ENCODE data around the gene ANO3.

The ANO3 gene

DNA sequence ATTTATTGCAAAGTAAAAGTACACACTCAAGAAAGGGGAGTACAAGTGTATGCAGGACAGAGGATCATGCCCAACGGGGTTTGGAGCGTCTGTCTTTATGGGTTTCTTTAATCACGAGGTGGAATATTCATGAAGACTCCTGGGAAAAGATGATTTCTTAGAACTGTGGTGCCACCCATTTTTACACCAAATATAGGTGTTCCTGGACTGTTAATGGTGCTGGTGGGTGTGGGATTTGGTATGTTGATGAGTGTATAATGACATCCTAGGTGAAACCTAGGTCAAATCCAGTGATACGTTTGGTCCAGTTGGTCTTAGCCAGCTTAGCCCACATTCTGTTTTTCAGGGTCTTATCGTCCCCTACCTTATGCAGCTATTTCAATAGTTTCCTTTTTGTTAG is 21.1 kb downstream of the ANO3 start:
- no peak for DNase-seq (ENCODE audit: extremely low read depth in 1 of 2, low read depth in 1 of 2)

DNA sequence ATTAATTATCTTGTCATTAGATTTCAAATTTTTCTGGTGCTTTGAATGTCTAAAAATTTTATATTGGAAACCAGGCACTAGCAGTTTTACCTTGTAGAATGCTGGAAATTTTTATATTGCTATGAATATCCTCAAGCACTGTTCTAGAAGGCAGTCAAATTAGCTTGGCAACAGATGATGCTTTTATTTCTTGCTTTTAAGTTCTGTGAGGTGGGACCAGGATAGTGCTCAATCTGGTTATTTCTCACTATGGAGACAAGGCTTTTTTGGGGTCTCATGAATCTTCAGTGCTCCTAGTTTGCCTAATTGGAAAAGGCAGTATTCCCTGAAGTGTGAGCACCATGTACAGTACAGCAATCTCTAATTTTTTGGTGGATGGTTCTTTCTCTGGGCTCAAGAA is 27.1 kb downstream of the ANO3 start:
- DNase-seq (ENCODE audit: extremely low read depth in 1 of 2, low read depth in 1 of 2): no peak

DNA sequence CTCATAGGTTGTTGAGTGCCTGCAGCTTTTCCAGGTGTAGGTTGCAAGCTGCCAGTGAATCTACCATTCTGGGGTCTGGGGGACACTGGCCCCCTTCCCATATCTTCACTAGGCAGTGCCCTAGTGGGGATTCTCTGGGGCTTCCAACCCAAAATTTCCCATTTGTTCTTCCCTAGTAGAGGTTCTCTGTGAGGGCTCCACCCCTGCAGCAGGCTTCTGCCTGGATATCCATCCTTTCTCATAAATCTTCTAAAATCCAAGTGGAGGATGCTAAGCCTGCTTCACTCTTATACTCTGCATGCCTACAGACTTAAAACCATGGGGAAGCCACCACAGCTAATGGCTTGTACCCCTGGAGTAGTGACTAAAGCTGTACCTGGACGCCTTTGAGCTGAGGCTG is 33.4 kb downstream of the ANO3 start:
- no peak for DNase-seq (ENCODE audit: extremely low read depth in 1 of 2, low read depth in 1 of 2)

DNA sequence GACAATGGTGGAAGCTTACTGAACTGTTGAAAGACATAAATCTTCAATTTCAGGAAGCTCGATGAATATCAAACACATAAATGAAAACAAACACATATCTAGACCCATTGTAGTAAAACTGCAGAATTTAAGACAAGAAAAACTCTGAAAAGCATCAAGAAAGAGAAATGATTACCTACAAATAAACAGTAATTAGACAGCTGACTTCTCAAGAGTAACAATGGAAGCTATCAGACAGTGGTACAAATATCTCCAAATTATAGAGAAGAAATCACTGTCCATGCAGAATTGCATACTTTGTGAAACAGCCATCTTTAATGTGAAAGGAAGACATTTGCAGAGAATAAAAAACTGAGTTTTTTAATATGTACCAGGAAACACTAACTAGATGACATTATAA is 45.7 kb downstream of the ANO3 start:
- no peak for DNase-seq (ENCODE audit: extremely low read depth in 1 of 2, low read depth in 1 of 2)

DNA sequence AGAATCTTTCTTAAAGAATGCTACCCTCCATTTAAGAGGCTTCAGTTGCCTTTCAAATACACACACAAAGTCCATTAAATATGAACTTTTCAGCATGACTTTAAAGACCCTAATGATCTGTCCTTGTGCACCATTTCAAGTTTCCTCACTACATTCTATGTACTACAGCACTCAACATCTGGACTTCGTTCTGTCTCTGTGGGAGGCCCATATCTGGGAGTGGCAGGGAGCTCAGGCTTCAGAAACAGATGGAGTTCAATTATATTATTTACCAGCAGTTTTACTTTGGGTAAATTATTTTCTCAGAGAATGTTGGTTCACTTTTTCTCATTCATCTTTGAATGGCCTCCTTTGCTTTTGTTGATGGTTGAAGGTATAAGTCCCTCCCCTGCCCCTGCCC is 67.4 kb downstream of the ANO3 start:
- DNase-seq (ENCODE audit: extremely low read depth in 1 of 2, low read depth in 1 of 2): no peak

DNA sequence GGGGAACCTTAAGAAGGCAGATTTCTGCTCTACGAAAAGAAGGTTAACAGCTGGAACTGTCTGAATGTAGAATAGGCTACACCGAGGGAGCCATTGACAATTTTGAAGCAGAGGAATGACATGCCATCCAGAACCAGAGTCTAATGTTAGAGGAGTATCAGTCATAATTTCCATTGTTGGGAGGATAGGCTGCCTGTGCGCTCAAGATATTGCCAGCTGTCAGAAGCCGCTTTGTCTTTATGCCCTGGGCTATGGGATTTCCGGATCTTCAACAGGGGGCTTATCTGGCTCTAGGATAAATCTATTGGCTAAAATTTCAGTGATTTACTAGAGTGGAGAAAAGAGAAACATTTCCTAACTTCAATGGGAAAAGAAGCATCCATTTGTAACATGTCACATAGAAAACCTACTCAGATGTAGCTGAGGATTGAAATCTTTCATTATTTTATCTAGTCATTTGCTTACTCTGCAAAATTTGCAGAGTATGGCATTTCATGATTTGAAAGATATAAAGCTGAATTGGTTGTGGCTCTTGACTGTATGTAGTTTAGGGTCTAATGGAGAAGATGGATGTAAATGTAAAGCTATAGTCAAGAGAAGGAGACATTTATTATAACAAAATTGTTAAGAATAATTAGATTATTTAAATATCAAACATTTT is 78.9 kb downstream of the ANO3 start:
- DNase-seq (ENCODE audit: extremely low read depth in 1 of 2, low read depth in 1 of 2): no peak

DNA sequence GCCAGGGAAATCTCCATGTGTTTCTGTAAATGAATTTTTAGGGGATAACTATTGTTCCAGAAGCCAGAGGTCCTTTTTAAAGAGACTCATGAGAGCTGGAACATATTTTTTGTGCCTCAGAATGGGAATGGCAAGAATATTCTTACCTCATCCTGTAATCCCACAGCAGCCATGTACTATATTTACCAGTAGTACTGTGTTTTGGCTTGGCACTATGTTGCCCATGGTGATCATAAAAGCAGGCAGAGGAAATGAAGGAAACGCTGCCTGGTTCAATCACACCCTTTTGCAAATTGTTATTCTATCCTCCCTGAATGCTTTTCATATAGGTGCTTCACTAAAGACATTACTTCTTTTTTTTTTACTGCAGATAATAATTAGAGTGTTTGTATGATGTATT is 81.0 kb downstream of the ANO3 start:
- DNase-seq (ENCODE audit: extremely low read depth in 1 of 2, low read depth in 1 of 2): no peak

DNA sequence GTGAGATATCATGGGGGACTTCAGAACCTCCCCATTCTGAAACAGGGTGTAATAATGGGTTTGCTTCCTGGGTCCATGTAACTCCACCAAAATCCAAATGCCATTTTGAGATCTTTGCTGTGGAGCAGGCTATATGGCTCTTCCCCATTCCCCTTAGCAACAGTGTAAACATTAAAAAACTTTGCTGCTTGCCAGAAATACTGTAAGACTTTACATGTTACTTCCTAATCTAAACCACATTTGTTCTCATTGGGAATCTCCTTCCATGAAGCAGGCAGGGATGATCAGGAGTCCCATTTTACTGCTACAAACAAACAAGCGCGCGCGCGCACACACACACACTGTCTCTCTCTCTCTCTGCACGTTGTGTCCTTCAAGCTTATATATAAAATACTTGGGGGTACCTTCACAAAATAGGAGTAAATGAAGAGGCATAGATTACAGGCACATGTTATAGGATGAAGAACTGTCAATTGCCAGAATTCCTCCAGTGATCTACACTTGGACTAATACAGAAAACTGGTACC is 86.5 kb downstream of the ANO3 start:
- no peak for DNase-seq (ENCODE audit: extremely low read depth in 1 of 2, low read depth in 1 of 2)

DNA sequence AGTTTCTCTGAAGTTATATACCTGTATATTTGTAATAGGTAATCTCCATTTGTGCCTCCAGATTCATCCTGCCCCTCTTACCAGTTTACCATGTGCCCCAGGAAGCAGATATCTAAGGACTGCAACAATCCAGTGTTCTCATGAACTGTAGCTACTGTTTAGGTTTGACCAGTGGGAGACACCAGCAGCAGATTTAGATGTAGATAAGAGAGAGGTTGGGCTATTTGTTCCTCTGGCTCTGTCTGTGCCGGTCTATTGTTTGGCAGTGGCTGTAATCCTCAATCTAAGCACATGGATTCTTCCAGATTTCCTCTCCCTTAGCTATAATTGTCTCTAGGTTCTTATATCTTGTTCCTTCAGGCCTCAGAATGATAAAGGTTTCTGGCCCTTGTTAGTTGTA is 88.4 kb downstream of the ANO3 start:
- DNase-seq (ENCODE audit: extremely low read depth in 1 of 2, low read depth in 1 of 2): no peak

DNA sequence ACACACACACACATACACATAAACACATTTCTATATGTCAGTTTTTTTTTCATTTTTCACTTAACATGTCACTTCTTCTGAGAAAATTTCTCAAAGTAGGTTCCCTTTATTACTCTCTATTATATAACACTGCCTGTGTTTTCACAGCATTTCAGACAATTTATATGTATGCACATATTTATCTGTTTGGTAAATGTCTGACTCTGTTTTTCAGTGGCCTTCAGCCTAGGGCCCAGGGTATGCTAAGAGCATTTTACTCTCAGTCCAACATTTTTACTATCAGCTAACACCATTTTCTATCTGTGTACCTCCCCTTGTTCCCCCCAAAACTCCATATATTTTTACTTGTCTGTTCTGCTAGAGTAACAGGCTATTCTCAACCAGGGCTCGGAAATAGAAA is 92.3 kb downstream of the ANO3 start:
- no peak for DNase-seq (ENCODE audit: extremely low read depth in 1 of 2, low read depth in 1 of 2)

DNA sequence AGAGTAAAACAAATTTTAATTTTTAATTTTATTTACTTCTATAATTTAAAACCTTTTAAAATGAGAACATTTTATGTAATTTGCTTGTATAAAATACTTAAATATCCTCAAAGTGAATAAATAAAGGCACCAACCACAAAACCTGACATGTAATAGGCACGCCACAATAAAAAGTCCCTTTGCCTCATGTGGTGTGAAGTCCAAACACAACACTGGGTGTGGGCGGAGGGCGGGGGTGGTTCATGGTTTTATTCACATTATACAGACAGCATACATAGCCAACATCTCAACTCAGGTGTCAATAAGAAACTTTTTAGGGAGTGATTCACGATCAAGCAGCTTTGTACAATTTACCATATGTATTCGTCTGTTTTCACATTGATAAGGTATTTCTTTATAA is 107.9 kb downstream of the ANO3 start:
- no peak for DNase-seq (ENCODE audit: extremely low read depth in 1 of 2, low read depth in 1 of 2)

DNA sequence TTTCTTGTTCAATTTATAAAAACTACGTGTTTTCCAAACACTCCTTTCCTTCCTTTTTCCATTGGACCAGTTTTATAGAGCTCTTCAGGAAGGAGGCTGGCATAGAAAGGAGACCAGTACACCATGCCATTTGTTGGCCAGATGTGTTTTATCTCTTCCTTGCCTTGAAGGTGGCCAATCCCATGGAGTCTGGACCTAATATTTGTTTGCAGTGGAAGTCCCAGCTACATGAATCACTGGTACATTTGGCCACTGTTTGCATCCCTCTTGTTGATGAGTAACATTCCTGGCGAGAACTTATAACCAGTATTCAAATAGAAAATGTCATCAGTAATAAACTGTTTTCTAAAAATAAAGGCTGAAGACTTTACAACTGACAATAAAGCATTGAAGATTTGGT is 110.2 kb downstream of the ANO3 start:
- DNase-seq (ENCODE audit: extremely low read depth in 1 of 2, low read depth in 1 of 2): no peak

DNA sequence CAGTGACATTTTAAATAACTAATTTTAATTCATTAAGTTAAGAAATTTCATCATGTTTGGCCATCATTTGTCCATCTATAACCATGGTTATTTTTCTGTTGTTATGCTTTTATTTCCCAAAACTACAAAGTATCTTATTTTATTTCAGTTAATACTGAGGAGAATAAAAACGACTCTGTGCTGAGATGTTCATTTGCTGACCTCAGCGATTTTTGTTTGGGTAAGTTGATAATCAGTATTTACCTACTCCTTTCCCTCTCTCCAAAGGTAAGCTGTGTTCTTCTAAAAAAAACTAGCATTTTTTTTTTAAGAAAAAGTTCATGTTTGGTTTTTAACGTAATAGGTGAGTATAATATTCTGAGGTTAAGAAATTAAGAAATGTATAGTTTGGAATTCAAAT is 111.7 kb downstream of the ANO3 start:
- DNase-seq (ENCODE audit: extremely low read depth in 1 of 2, low read depth in 1 of 2): no peak

DNA sequence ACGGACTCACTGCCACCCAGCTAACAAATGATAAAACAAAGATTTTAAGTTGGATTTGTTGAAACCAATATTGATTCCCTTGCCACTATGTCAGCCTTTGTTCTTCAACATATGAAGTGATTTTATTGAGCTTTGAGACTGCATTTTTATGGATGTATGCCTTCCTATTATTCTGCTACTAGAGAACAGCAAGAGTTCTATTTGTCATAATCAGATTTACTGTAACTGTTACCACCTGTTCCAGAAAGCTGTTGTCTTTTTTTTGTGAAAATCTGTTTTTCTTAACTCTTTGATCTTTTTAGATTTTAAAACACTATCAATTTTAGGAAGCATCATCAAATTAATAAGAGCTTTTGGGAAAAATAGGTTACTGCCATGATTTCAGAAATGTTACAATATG is 125.7 kb downstream of the ANO3 start:
- no peak for DNase-seq (ENCODE audit: extremely low read depth in 1 of 2, low read depth in 1 of 2)

DNA sequence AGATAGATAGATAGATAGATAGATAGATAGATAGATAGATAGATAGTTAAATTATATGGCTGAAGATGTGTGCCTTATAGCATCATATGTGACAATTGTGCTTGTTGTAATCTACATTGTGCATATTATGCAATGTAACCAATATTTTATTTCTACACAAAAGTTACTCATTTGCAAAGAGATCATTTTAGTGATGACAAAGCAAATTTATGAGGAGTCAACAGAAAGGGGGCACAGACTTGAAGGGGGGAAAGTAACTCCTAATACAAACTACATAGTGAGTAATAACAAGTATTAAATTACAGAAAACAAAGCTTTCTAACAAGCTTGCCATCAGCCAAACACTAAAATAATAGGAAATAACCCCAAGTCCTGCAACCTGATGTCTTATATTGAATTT is 133.3 kb downstream of the ANO3 start:
- no peak for DNase-seq (ENCODE audit: extremely low read depth in 1 of 2, low read depth in 1 of 2)

DNA sequence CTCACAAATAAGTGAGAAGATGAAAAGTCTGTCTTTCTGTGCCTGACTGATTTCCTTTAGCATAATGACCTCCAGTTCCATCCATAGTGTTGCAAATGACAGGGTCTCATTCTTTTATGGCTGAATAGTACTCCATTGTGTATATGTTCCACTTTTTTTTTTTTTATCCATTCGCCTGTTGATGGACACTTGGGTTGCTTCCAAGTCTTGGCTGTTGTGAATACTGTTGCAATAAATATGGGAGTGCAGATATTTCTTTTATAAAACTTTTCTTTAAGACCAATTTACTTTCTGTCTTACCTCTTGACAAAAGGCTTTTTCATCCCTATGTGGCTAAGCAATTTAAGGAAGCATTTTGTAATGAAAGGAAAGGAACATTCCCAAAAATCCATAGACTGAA is 135.6 kb downstream of the ANO3 start:
- DNase-seq (ENCODE audit: extremely low read depth in 1 of 2, low read depth in 1 of 2): no peak

DNA sequence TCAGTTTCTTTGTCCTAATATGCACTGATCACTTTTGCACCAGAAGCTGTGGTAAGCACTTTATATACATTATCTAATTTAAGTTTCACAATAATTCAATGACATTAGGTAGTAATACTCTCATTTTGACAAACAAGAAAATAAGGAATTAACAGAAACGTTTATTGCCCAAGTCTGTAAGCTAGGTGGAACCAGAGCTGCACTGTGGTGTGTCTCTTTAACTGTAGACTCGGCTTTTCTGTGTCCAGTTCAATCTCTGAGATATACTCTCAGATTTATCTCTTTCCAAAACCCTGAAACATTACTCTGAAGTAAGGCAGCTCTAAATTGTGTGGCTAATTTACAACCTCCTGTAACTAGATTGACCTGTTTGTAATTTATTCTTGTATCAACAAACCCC is 139.1 kb downstream of the ANO3 start:
- no peak for DNase-seq (ENCODE audit: extremely low read depth in 1 of 2, low read depth in 1 of 2)

DNA sequence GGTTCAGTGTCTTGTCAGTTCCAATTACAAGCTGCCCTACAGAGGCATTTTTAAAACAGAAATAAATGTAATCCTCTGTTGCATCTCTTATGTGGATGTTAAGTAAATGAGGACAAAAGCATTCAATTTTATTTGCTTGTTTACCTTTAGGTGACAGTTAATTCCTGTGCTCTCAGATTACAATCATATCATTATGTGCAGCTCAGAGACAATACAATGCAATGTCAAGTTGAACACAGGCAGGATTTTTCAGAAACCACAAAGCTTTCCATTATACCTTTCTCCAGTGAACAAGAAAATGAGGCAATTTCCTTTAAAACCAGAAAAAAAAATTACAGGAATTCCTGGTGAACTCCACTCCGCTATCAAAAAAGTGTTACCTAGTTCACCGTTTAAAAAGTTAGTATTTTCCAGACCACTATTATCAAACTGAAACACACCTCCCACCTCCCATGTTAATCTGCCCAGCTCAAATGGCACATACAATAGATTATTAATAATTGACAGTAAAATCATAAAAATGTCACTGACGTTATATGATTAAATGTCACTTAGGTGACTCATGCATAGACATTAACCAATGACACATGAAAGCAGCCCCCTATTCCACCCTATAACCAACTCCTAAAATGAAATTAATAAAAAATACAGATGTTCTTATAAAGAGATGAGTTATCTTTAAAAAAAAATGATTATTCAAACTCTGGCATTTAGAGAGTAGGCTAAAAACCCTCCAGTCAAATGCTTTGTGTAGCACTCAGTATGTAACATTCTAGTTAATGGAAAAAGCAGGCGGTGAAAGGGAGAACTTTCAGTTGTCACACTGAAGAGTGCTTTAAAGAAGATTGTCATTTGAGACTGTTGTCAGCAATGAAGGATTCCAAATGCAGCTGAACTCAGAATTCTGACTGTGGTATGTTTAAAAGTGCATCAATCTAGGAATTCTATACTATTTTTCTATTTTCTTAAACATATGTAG is 141.6 kb downstream of the ANO3 start:
- DNase-seq (ENCODE audit: extremely low read depth in 1 of 2, low read depth in 1 of 2): no peak

DNA sequence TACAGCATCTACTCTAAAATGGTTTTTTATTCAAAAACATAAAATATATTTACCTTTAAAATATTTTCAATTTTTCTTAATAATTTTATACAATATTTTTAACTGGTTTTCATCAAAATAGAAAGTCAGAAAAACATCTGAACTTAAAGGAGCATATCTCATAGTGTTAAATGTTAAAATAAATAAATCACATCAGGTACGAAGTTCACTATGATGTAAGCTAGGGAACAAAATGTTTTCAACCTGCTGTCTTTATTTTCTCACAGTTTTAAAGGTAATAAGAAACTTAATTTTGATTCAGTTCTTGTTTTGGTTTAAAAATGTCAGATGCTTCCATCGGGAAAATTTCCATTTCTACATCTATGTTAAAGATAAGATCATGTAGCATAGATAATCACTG is 142.5 kb downstream of the ANO3 start:
- DNase-seq (ENCODE audit: extremely low read depth in 1 of 2, low read depth in 1 of 2): no peak

DNA sequence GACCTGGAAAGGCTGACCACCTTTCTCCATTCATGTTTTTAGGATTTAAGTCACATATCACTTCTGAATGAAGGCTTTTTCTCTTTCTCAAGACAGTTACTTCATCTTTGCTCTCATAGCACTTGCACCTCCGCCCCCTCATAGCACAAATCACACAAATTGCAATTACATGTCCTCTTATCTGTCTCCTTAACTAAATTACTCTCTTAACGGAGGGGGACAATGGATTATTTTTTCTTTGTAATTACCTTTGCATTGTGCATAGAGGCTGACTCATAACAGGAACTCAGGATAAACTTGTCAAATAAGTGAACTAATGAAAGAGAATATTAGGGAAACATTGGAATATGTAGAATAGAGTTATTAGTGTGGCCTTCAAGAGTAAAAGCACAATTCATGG is 145.5 kb downstream of the ANO3 start:
- no peak for DNase-seq (ENCODE audit: extremely low read depth in 1 of 2, low read depth in 1 of 2)

DNA sequence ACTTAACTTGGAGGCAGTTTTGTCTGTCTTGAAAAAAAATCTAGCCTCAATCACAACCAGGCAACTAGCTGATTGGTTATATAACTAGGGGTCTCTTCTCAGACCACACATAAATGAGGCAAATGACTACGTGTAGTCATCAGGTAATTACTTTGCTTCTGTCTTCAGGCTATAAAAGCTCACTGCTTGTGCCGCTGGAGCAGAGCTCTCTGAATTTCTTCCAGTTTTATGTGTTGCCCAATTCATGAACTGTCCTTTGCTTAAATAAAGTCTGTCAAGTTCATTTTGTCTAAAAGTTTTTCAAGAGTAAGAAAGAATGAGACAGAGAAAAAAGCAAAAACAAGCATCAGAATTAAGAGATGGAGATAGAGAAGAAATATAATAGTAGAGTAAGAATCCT is 146.8 kb downstream of the ANO3 start:
- no peak for DNase-seq (ENCODE audit: extremely low read depth in 1 of 2, low read depth in 1 of 2)

DNA sequence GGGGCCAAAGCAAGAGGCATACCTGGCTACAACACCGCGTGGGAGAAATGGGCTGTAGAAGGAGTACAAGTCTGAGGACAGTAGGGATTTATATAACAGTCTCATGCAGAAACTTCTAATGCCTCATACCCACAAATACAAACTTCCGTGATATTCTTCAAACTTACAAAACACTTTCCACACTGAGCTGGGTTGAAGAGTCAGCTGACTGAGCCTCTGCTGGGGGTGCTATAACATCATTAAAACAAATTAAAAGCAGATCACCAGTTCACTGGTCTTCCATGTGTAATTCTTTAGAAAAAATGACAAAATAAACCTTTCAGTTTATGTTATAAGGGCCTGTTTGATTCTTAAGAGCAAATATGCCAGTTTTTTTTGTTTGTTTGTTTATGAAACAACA is 148.1 kb downstream of the ANO3 start:
- no peak for DNase-seq (ENCODE audit: extremely low read depth in 1 of 2, low read depth in 1 of 2)

All from activated CD8-positive, alpha-beta memory T cell treated with anti-CD3 and anti-CD28 coated beads for 1 hour (primary cell).